Right hindlimb (tissue), 1 donor: ENCODE measurements around the gene PAEP.
"Not testable (repeated sequence)": the region's sequence is repeated elsewhere in the genome, so short reads cannot be mapped to it uniquely, and the experiment has no call there.

Source experiments
- DNase-seq: peaks from one replicate; pipeline ENCODE4 v3.0.0-alpha.2; 2018

Gene PAEP

DNA sequence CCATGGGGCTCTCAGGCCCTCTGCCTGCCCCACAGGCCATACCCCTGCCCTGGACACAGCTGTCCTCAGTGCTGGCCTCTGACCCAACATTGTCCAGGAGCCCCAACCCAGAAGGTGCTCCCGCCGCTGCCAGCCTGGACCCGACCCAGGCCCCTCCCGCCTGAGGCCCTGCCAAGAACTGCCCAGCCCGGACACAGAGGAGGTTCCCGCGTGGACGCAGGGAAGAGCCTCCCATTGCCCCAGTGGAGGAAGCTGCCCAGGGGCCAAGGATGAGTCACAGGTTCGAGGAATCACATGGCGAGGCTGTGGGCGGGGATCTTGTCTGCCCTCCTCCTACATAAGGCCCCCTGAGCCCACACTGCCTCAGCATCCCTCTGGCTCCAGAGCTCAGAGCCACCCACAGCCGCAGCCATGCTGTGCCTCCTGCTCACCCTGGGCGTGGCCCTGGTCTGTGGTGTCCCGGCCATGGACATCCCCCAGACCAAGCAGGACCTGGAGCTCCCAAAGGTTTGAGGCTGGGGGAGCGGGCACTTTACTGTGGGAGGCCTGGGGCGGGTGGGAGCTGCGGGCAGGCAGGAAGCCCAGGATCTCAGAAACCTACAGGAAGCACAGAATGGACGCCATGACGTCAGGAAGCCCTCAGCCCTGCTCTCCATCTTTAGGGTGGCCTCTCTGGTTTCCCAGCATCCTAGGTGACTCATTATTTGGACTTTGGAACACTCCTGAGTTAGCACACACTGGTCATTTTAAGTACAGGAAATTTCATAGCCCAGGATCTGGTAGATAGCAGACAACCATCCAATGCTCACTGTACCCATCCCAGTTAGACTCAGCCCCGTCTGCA, at the start of gene PAEP:
PAEP (plus strand) TSS at position 366 of the 844 bp plus-strand sequence.
- DNase-seq = no peak

DNA sequence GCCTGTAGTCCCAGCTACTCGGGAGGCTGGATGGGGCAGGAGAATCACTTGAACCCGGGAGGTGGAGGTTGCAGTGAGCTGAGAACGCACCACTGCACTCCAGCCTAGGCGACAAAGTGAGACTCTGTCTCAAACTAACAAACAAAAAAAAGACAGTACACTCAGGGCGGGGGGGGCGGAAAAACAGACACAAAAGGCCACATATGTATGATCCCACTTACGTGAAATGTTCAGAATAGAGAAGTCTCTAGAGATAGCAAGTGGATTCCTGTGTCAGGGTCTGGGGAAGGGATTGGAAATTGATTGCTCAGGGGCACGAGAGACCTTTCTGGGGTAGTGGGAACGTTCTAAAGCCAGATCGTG, 49.3 kb upstream of the PAEP start:
- DNase-seq = no peak

DNA sequence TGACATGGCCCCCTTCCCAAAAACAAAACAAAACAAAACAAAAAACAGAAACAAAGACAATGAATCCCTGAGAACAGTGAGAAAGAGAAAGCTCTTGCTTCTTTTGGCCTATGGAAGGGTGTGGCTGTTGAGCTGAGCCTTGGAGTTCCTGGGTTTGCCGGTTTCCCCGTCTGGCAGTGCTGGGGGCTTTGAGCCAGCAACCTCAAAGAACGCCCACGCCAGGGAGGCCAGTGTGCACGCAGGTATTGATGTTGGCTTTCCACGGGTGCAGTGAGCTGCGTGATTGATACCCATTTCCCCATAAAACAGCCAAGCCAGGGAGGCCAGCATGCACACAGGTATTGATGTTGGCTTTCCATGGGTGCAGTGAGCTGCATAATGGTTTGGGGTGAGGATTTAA, 48.7 kb upstream of the PAEP start:
- no peak for DNase-seq

DNA sequence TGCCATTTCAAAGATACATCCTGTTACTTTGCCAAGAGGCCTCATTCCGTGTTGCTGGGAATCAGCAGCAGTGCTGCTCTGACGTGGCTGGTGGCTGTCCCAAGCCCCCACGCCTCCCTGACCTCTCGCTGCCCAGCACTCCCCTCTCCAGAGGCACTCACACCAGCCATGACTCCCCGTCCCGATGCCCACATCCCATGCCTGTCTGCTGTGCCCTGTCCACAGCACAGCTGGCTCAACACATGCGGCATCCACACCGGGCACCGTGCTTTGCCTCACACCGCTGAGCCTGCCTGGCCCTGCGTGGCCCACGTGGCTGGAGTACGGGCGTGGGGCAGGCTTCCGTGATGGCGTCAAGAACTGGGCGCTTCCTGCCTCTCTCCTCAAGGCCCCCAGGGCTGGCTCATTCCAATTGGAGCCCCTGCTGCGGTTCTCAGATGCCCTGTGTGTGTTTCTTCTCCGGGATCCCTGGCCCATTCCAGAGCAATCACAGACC, 48.2 kb upstream of the PAEP start:
- no peak for DNase-seq

DNA sequence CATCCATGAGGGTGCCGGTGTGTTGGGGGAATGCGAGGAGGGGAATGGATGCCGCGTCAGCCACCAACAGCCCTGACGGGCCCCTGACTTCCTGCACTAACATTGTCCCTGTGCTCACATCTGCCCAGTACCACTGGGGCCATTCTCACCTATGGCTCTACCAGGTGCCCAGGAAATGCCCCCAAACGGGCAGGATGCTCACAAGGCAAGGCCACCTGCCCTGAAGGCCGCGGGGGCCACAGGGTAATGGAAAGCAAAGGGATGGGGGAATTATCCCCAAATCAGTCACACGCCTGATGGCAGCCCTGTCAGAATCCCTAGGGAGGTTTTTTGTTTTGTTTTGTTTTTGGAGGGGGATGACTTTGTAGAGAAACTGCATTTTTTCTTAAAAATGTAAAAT, 47.6 kb upstream of the PAEP start:
- not testable (repeated sequence) for DNase-seq

DNA sequence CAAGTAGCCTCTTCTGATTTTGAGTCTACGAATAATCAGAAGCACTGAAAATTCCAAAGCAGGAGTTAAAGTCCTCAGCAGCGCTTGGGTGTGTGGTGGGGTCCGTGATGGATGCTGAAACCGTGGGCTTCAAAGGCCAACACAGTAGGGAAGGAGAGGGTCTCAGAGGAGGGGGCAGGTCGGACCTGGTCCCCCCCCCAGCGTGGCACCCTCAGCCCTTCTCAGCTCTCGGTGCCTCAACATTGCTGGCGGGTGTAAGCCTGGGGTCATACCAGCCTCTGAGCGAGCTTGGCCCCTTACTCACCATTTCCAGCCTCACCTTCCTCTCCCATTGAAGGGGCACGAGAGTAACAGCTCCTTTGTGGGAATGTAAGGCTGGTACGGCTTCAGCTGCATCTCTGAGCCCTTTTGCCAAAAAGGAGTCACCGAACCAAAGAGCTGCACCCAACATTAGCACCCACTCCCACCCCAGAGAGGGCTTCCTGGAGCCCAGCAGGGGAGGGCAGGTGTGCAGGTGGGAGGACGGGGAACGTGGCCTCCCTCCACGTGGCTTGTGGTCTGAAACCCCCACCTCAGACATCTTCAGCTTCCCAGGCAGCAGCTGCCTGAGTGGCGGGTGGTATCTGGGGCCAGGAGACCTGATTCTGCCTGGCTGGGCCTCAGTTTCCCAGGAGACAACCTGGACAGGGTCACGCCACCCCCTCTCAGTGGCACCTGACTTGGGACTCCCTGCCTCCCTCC, 47.0 kb upstream of the PAEP start:
- DNase-seq = no peak

DNA sequence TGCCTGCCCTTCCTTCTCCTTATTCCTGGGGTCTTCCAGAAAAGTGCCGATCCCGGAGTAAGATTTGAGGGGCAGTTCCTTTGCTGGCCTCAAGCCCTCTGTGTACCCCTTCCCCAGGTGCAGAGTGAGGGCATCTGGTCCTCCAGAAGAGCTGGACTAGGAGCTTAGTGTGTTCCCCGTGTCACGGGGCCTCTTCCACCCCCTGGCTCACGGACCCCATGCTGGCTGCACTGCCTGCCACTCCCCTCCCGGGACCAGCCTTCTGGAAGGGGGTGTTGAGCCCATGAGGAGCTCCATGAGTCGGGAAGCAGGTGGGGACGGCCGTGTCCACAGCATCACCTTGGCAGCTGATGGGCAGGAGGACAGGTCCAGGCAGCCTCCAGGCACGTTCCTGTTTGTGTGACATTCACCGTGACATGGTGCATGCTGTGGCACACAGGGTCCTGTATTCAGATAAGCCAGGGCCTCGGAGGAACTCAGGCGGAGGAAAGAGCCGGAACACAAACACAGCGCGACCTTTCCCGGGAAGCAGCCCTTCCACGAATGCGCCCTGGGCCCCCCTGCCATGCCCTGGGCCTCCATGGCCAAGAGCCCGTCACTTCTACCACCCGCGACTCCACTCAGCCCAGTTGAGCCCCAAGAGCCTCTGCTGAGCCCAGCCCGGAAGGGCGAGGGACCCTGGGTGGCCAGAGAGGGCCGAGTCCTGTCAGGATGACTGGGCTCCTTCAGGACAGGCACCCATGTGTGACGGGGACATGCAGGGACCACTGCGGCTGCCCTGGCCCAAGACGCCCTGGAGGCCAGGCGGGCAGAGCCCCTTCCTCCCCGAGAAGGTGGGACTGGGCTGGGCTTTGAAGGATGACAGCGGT, 46.2 kb upstream of the PAEP start:
- no peak for DNase-seq

DNA sequence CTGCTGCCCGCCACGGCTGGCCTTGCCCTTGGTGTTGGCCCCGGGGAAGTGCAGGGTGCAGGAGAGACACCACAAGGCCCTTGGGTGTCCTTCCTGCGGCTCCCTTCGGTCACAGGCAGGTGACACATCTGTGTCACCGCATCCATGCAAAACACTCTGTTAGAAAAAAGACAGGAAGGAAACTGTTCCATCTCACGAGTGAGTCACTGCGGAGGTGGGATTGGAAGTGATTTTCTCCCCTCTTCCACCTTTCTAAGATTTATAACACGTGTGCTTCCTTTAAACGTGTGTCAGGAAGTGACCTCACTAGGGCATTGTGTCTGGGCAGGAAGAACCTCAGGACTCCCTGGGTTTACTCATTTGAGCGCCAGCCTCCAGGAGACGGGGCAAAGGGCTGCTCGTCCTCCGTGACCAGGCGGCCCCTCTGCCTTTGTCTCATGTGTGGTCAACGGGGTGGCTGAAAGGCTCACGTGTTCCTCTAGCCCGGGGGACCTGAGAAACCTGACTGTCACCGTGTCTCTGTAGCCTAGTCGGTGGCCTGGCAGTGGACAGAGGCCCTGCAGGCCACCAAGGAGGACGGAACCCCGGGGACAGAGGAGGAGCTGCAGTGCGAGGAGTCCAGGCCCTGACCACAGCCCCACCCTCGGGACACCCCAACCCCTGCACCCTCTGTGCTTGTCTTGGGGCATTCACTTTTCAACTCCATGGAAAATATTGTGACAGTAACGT, 45.3 kb upstream of the PAEP start:
- no peak for DNase-seq

DNA sequence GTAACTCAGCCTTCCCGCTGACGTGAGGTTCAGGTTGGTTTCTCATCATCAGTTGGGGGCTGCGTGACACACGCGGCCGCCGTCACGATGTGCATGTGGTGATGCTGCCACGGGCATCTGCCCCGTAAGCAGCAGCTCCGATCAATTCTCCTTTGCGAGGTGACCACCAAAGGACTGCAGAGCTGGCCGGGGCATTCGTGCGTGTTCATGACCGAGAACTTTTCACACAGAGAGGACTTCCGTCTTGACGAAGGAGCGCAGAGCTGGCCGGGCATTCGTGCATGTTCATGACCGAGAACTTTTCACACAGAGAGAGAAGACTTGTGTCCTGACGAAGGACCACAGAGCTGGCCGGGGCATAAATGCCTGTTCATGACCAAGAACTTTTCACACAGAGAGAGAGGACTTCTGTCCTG, 44.1 kb upstream of the PAEP start:
- no peak for DNase-seq

DNA sequence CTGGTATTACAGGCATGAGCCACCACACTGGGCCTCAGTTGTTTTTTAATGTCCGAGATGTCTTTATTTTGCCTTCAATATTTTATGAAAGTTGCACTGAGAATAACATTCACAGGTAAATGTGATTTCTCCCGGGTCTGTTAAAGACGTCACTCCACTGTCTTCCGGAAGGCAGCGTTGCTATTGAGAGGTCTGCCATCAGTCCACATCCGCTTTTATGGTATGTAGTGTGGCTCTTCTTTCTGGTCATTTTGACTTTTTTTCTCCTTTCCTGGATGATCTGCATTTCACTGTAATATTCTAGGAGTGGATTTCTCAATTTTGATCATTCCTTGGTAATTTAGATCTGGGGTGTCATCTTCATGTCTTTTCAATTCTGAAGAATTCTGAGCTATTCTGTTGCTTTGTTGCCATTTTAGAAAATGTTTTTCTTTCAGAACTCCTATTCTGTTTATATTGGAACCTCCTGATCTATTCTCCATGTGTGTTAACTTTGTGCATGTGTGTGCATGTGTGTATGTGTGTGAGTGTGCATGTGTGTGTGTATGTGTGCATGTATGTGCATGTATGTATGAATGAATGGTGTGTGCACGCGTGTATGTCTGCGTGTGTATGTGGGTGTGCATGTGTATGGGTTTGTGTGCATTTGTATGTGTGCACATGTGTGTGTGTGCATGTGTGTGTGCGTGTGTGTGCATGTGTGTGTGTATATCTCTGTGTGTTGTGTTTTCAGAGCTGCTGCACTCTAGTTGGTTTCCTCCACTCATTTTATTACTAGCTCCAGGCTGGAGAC, 42.2 kb upstream of the PAEP start:
- DNase-seq = no peak

DNA sequence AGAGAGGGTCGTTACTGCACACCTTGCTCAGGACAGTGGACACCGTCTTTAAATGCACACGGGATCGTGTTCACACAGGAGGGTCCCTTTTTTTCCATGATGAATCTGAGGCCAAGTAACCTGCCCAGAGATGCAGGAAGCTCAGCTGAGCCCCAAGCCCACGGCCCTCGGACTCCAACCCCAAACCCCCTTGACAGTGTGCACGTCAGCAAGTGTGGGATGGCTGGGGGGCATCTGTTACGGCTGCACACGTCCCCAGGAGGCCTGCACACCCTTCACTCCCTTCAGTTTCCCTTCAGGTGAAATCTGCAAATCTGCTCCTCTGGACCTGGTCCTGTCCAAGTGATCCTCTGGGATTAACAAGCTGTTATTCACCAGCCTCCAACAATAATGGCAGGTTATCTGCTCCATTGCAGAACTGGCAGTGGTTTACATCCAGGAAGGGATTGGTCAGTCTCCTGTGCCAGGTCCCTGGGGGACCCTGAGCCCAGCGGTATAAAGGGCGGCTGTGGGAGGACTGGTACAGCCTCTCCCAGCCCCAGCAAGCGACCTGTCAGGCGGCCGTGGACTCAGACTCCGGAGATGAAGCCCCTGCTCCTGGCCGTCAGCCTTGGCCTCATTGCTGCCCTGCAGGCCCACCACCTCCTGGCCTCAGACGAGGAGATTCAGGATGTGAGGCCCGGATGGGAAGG, 40.5 kb upstream of the PAEP start, which contains the start of gene LCN1:
LCN1 (plus strand) TSS at position 525 of the 692 bp plus-strand sequence; CDS start at position 583, 58 bp downstream.
- no peak for DNase-seq

DNA sequence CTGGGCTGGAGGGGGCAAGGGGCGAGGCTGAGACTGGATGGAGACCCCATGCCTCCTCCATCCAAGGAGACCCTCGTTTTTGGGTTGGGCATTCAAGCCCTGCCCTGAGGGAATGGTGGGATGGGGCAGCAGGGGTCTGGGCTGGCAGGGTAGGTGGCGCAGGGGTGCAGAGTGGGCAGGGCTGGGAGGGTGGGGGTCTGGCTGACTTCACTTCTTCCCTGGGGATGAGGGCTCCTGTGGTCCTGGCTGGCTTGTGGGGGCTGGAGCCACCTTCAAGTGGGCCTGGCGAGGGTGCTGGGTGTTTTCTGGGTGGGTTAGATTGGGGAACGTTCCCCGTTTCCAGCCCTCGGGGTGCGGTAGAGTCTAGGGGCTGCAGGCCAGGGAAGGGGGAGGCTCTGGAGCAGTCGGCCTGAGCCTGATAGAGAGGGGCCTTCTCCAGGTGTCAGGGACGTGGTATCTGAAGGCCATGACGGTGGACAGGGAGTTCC, 39.9 kb upstream of the PAEP start:
- no peak for DNase-seq

DNA sequence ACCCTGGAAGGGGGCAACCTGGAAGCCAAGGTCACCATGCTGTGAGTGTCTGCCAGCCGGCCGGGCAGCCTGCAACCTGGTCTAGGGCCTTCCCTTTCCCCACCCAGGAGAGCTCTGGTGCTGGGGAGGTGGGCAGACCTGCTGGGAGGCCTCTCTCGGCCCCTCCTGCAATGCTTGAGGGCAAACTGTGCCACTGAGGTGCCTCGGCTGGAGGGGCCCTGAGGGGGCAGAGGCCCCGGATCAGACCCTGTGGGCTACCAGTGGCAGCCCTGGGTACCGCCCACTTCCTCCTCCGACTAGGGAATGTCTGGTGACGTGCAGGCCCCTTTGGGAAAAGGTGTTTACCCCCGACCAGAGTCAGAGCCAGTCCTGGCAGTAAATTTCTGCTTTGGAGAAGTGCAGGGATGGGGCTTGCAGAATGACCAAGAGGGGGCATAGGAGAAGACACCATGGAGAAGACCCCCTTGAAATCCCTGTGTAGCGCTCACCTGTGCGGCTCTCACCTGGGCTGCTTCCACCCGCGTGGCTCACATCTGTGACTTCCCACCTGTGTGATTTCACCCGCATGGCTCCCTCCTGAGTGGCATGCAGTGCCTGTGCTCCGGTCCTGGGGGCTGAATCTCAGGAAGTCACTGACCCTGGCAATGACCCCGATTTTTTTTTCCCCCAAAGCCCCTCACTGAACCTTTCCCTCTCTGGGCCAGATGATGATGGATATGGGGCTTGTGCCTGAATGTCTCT, 39.2 kb upstream of the PAEP start:
- no peak for DNase-seq

DNA sequence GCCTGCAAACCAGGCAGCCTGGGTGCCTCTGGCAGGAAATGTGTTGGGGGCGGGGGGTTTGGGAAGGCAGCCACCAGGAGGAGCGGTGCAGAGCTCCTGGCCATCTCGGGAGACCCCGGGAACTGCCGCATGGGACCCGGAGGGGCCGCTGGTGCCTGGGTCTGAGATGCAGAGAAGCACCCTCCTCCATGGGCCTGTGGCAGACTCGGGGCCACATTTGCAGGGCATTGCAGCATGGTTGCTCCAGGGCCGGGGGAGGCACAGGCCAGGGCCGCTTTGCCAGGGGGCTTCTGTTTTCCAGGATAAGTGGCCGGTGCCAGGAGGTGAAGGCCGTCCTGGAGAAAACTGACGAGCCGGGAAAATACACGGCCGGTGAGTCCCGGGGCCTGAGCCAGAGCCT, 38.6 kb upstream of the PAEP start:
- no peak for DNase-seq

DNA sequence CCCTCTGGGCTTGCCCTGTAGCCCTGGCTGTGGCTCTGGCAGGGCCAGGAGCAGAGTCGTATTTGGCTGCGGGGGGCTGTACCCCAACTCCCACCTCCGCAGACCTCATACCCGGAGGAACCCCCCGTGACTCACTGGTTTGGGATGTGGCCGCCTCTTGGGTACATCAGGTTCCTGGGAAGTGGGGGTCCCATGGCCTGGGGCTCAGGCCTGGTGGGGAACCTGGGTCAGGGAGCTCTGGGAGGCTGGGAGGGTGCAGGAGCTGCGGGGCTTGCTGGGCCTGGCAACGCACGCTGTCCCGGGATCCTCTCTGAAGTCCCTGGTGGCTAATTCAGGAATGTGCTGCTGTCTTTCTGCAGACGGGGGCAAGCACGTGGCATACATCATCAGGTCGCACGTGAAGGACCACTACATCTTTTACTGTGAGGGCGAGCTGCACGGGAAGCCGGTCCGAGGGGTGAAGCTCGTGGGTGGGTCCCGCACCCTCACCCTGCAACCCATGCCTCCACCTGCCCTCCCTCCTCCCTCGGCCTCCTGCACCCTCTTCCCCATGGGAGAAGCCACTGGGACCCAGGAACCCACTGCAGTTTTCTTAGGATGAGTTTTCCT, 37.9 kb upstream of the PAEP start:
- no peak for DNase-seq

DNA sequence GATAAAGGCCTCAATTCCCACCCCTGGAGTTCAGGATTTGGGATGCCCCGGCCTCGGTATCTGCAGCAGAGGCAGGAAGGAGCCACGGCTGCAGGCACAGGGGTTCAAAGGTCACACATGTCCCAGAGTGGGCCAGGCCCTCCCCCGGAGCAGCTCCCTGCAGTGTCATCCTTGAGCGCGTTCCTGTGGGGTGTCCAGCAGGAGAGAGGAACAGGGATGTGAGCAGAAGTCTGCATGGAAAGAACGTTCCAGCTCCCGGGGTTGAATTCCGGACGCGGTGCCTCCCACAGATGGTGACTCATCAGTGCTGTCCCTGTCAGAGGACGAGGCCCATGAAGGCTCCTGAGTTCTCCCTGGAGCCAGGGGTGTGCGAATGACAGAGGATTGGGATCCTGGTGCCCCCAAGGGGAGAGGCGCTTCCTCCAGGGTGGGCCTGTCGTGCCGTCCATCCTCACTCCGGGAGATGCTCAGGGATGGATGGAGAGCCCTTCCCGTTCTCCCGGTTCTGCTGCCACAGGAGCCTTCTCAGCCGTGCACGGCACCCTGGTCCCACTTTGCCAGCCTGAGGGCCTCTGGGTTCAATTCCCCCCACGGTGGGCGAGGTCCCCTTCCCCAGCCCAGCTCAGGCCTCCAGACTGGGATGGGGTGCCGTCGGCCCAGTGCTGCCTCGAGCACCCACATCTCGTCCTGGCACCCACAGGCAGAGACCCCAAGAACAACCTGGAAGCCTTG, 37.3 kb upstream of the PAEP start:
- no peak for DNase-seq

DNA sequence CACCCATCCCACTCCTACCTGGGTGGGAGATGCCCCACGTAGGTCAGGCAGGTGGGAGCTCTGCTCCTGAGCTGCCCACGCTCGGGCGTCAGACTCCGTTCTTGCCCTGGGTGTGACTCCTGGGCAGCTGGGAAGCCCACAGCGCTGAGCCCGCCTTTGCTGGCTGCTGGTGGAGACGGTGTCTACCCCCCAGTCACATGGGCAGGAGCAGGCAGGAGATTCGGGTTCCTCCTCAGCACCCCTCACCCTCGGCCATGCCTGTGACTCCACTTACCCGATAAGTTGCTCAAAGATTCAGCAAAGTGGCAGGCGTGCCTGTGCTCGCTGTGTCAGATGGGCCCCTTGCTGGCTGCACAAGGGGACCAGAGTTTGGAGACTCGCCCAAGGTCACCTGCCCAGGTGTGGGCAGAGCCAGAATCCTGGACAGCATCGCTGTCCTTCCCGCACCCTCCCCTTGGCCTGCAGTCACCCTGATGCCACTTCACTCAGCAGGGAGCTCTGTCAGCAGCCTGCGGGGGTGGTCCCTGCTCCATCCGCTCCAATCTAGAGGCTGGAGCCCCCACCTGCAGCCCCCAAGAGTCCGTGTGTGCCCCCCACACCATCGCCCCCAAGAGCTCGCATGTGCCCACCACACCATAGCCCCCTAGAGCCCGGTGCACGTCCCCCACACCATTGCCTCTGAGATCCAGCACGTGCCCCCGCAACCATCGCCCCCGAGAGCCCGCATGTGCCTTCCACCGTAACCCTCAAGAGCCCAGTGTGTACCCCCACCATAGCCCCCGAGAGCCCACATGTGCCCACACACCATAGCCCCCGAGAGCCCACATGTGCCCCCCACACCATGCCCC, 36.1 kb upstream of the PAEP start:
- no peak for DNase-seq
